Epithelial cell of esophagus (primary cell): Measurements from ENCODE around the gene CITED4.

Experiments
- DNase-seq: peaks from one replicate; pipeline ENCODE4 v3.0.0; 2010; ENCODE audit warnings: low read depth
- H3K4me3 ChIP-seq: 2 replicates; pipeline ENCODE4 v1.5.1; 2011; ENCODE audit warnings: mild to moderate bottlenecking, low read length, control low read depth
- TF ChIP-seq, protein P1 (sequence below): IDR thresholded peaks from 2 replicates; pipeline ENCODE4 v1.5.1; 2011; ENCODE audit warnings: low read depth, mild to moderate bottlenecking, low read length, control low read depth, inconsistent platforms; ENCODE audit not compliant: insufficient read depth; ENCODE audit errors: missing control alignments

CITED4 gene

DNA sequence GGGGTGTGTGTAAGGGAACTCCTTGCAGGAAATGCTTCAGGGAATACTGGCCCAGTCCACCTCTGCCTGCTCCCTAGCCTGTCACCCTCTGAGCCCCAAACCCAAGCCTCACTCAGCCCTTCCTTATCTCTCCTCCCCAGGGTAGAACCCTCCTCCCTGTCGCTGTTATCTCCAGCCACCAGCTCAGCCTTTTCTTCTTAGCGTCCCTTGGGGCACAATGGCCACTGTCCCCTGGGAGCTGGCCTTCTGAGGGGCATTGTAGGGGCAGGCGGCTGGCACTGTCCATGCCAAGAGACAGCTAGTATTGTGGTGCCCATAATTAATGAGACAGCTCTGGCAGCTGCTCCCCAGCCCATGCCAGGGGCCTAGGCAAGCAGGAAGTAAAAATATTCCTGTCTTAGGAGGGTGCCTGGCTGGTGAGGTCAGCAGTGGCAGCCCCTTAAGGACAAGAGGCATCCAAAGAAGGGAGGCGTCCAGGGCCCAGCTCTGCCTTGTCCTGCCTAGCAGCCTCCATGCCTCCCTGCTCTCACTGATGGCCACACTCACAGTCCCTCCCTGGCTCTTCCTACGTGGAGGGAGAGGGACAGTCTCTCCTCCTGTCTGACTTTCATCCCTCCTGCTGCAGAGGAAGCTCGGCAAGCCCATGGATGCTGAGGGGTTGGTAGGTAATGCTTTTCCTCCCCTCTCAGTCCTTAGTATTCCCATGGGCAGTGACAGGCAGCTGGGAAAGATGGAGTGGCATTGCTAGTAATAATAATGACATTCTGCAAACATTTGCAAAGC is 41.1 kb downstream of the CITED4 start:
- no peak for DNase-seq
- H3K4me3 ChIP-seq, result no peak overlapping the region
- TF ChIP-seq, protein P1, sequence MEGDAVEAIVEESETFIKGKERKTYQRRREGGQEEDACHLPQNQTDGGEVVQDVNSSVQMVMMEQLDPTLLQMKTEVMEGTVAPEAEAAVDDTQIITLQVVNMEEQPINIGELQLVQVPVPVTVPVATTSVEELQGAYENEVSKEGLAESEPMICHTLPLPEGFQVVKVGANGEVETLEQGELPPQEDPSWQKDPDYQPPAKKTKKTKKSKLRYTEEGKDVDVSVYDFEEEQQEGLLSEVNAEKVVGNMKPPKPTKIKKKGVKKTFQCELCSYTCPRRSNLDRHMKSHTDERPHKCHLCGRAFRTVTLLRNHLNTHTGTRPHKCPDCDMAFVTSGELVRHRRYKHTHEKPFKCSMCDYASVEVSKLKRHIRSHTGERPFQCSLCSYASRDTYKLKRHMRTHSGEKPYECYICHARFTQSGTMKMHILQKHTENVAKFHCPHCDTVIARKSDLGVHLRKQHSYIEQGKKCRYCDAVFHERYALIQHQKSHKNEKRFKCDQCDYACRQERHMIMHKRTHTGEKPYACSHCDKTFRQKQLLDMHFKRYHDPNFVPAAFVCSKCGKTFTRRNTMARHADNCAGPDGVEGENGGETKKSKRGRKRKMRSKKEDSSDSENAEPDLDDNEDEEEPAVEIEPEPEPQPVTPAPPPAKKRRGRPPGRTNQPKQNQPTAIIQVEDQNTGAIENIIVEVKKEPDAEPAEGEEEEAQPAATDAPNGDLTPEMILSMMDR, result no peak

DNA sequence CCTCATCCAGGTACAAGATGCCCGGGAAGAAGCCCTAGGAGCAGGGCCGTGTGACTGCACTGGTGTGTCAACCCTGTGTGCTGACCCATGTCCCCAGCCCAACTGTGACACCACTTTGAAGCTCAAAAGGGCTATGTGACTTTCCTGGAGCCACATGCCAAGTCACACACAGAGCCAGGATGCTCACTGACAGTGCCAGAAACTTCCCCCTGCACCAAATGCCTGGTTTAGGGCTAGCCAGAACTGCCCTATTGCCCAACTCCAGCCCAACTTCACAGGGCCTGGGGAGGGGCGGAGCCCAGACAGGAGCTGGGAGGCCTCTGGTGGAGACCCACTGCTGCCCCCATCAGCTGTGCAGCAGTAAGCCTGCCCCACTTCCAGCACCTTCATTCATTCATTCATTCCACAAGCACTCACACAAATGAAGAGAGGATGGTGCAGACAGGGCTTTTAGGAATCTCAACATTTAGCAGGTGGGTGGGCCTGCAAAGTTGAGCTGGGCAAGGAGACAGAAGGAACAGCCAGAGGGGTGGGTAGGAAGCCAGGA is 41.8 kb downstream of the CITED4 start:
- no peak for DNase-seq
- TF ChIP-seq, protein P1, result no peak
- no peak overlapping the region for H3K4me3 ChIP-seq

GRCh38 chr1:40819101-40819500 is 43.1 kb downstream of the CITED4 start:
- H3K4me3 ChIP-seq, result no peak overlapping the region
- TF ChIP-seq, protein P1, result no peak
- DNase-seq, result no peak

GRCh38 chr1:40818264-40818961 is 43.8 kb downstream of the CITED4 start:
- peak; percentile 67 for DNase-seq
- TF ChIP-seq, protein P1, result no peak
- peak overlapping the region; percentile 41 for H3K4me3 ChIP-seq

GRCh38 chr1:40817791-40818263 is 44.3 kb downstream of the CITED4 start:
- TF ChIP-seq, protein P1, result no peak
- no peak for DNase-seq
- H3K4me3 ChIP-seq, result no peak overlapping the region

- TF ChIP-seq, protein P1, result no peak
- no peak for DNase-seq
Measured at GRCh38 chr1:40815420-40815819, 46.7 kb downstream of the CITED4 start.

More at GRCh38 chr1:40815420-40815819, 46.7 kb downstream of the CITED4 start:
- H3K4me3 ChIP-seq, result no peak overlapping the region
